GM19397 (cell line): Measurements from ENCODE around the gene RASGRP3.

Experiments used
- ATAC-seq: cut with Tn5 transposase; IDR thresholded peaks from one replicate; pipeline ENCODE4 v1.9.1; 2021; ENCODE audit warnings: mild to moderate bottlenecking, moderate library complexity; ENCODE audit not compliant: unreplicated experiment

The RASGRP3 gene

GRCh38 chr2:33573657-33574056, 97.2 kb downstream of the RASGRP3 start:
- no peak for ATAC-seq

- ATAC-seq: no peak
Observed at GRCh38 chr2:33577084-33577483, 100.6 kb downstream of the RASGRP3 start.

GRCh38 chr2:33577668-33578067, 101.2 kb downstream of the RASGRP3 start:
- ATAC-seq: no peak

- ATAC-seq: no peak
Observed at GRCh38 chr2:33579227-33579626, 102.8 kb downstream of the RASGRP3 start.

GRCh38 chr2:33581872-33582271, 105.4 kb downstream of the RASGRP3 start:
- no peak for ATAC-seq

GRCh38 chr2:33583194-33583938, 106.9 kb downstream of the RASGRP3 start:
- ATAC-seq: no peak

GRCh38 chr2:33586766-33587165, 110.3 kb downstream of the RASGRP3 start:
- no peak for ATAC-seq

- ATAC-seq: no peak
Observed at GRCh38 chr2:33588232-33588631, 111.8 kb downstream of the RASGRP3 start.

GRCh38 chr2:33589444-33589843, 113.0 kb downstream of the RASGRP3 start:
- no peak for ATAC-seq

- ATAC-seq: no peak
Observed at GRCh38 chr2:33595385-33595784, 118.9 kb downstream of the RASGRP3 start.

- no peak for ATAC-seq
Observed at GRCh38 chr2:33597026-33597425, 120.6 kb downstream of the RASGRP3 start.

- ATAC-seq: peak; percentile 42
Observed at GRCh38 chr2:33598561-33599174, 122.2 kb downstream of the RASGRP3 start.

- peak; percentile 92 for ATAC-seq
Observed at GRCh38 chr2:33599175-33599942, 122.9 kb downstream of the RASGRP3 start, which contains the start of gene FAM98A. FAM98A (minus strand) TSS chr2:33599299; CDS start chr2:33599221, 78 bp downstream.

GRCh38 chr2:33599943-33600192, 123.4 kb downstream of the RASGRP3 start:
- no peak for ATAC-seq

- no peak for ATAC-seq
Observed at GRCh38 chr2:33602201-33602830, 125.9 kb downstream of the RASGRP3 start.

GRCh38 chr2:33603416-33603815, 127.0 kb downstream of the RASGRP3 start:
- ATAC-seq: no peak

- ATAC-seq: no peak
Observed at GRCh38 chr2:33605056-33605455, 128.6 kb downstream of the RASGRP3 start.

- ATAC-seq: no peak
Observed at GRCh38 chr2:33606100-33606499, 129.7 kb downstream of the RASGRP3 start.

- no peak for ATAC-seq
Observed at GRCh38 chr2:33606622-33607021, 130.2 kb downstream of the RASGRP3 start.

GRCh38 chr2:33607251-33607721, 130.8 kb downstream of the RASGRP3 start:
- ATAC-seq: no peak

- no peak for ATAC-seq
Observed at GRCh38 chr2:33607905-33608304, 131.5 kb downstream of the RASGRP3 start.
